HepG2 (cell line): ENCODE data around the gene BDKRB1. TPM values are rescaled to one million over a fixed set of nuclear protein-coding genes. Genes with fewer than 3 reads are reported as not detected.
A peak's percentile ranks its signal among the peaks of the same experiment; 100 is the strongest.

ENCODE experiments used
- ATAC-seq: fragments of 200-7000 bp; cut with Tn5 transposase; 3 replicates; pipeline ENCODE4 v1.9.1; 2020; ENCODE audit warnings: mild to moderate bottlenecking, moderate library complexity
- BruUV-seq: library from RNA; stranded (reverse); fragments of 400-500 nt; replicated peaks from 2 replicates; lab custom pipeline; 2021; lab: Mats Ljungman, UMichigan
- CTCF ChIA-PET: fragments of 300-600 bp; formaldehyde crosslinking; extraction: SDS; loops from one replicate; lab custom pipeline; 2021; ENCODE audit warnings: low total read pairs, inconsistent platforms, low intra/inter-chr PET ratio; lab: Yijun Ruan, JAX
- POLR2A ChIA-PET: fragments of 350-600 bp; sonication (Branson Sonifier 250); formaldehyde crosslinking; loops from one replicate; lab custom pipeline; 2020; ENCODE audit warnings: antibody characterized with exemption, inconsistent platforms; lab: Yijun Ruan, JAX
- DNase-seq: peaks from one replicate; pipeline ENCODE4 v3.0.0-alpha.2; 2015; ENCODE audit warnings: low spot score
- FAIRE-seq: peaks from 3 replicates; lab custom pipeline; 2011; peaks lifted over from hg19 to GRCh38; lab: Jason Lieb, UNC
- H2AFZ ChIP-seq: one replicate; pipeline ENCODE4 v1.6.1; 2011; ENCODE audit warnings: low read length, inconsistent platforms
- H3K27ac ChIP-seq: fragments of 300-600 bp; 3 replicates; pipeline ENCODE4 v1.8.0; 2011; ENCODE audit warnings: mixed run types, mild to moderate bottlenecking, mixed read lengths, low read length, inconsistent platforms; ENCODE audit not compliant: insufficient read depth; ENCODE audit errors: extremely low read length
- H3K27me3 ChIP-seq, 2 experiments: fragments of 200-600 bp in 1 of 2; 2 replicates in 1 of 2; 3 replicates in 1 of 2; pipeline versions ENCODE4 v1.6.0 to v1.8.0; 2011; ENCODE audit warnings: low read length in 2 of 2, mild to moderate bottlenecking in 2 of 2, moderate library complexity in 2 of 2, inconsistent platforms in 1 of 2; ENCODE audit not compliant: insufficient read depth in 2 of 2, control insufficient read depth in 1 of 2
- H3K36me3 ChIP-seq, 2 experiments: fragments of 200-600 bp in 1 of 2; replicated peaks in 1 of 2; 2 replicates in 1 of 2; 3 replicates in 1 of 2; pipeline versions ENCODE4 v1.5.1 to v1.8.0; 2011; ENCODE audit warnings: low read length in 2 of 2, inconsistent platforms in 1 of 2; ENCODE audit not compliant: insufficient read depth in 2 of 2, control insufficient read depth in 1 of 2
- H3K4me1 ChIP-seq: 2 replicates; pipeline ENCODE4 v1.5.1; 2012; ENCODE audit warnings: low read length, inconsistent platforms; ENCODE audit not compliant: insufficient read depth
- H3K4me2 ChIP-seq: 2 replicates; pipeline ENCODE4 v1.6.0; 2011; ENCODE audit warnings: low read depth, low read length, inconsistent platforms
- H3K4me3 ChIP-seq, 3 experiments: fragments of 200-600 bp in 1 of 3; sonication (generic), shearing (Covaris generic) in 1 of 3; replicated peaks in 1 of 3; 2 replicates each; pipeline ENCODE4 v1.5.1; 2011 to 2016; ENCODE audit warnings: low read length in 3 of 3, inconsistent platforms in 2 of 3, low read depth in 2 of 3, mild to moderate bottlenecking in 2 of 3, control low read depth in 1 of 3, mixed read lengths in 1 of 3; ENCODE audit not compliant: insufficient read depth in 1 of 3
- H3K79me2 ChIP-seq: one replicate; pipeline ENCODE4 v1.6.1; 2011; ENCODE audit warnings: low read length, inconsistent platforms; ENCODE audit not compliant: insufficient read depth
- H3K9ac ChIP-seq: 2 replicates; pipeline ENCODE4 v1.6.0; 2011; ENCODE audit warnings: mild to moderate bottlenecking, low read depth, low read length, inconsistent platforms; ENCODE audit not compliant: insufficient read depth
- H3K9me3 ChIP-seq: 2 replicates; pipeline ENCODE4 v1.5.1; 2012; ENCODE audit warnings: mild to moderate bottlenecking, low read length
- H4K20me1 ChIP-seq: 2 replicates; pipeline ENCODE4 v1.6.0; 2011; ENCODE audit warnings: inconsistent platforms, mild to moderate bottlenecking, low read length, moderate library complexity; ENCODE audit not compliant: insufficient read depth
- BCL6 ChIP-seq: IDR thresholded peaks from 2 replicates; pipeline ENCODE4 v1.6.1; 2016; ENCODE audit warnings: missing genetic modification reagents, missing compliant biosample characterization
- CEBPG ChIP-seq: IDR thresholded peaks from 2 replicates; pipeline ENCODE4 v1.6.1; 2016
- FOSL2 ChIP-seq: sonication (generic); formaldehyde crosslinking; IDR thresholded peaks from 2 replicates; pipeline ENCODE4 v1.4.0; 2020; ENCODE audit warnings: missing genetic modification reagents
- PAWR ChIP-seq: sonication (generic); formaldehyde crosslinking; IDR thresholded peaks from 2 replicates; pipeline ENCODE4 v1.4.0; 2020; ENCODE audit warnings: missing genetic modification reagents, mild to moderate bottlenecking, borderline replicate concordance
- RELA ChIP-seq: sonication (generic); formaldehyde crosslinking; IDR thresholded peaks from 2 replicates; pipeline ENCODE4 v1.4.0; 2020; ENCODE audit warnings: missing genetic modification reagents
- ZNF629 ChIP-seq: sonication (generic); formaldehyde crosslinking; conservative IDR thresholded peaks from 2 replicates; pipeline ENCODE4 v1.5.0; 2020; ENCODE audit warnings: missing genetic modification reagents
- WGBS: methylation state at CpG from one replicate; pipeline ENCODE4 v1.1.6; 2017; ENCODE audit warnings: low lambda C conversion rate; 5-methylcytosine and 5-hydroxymethylcytosine counted together
- in situ Hi-C: cut with HindIII; loops from 2 replicates; pipeline ENCODE4 v1.10.0; 2017; ENCODE audit warnings: low pct_unique_long_range_greater_than_20kb; ENCODE audit not compliant: extremely low pct_ligation_motif_present
- intact Hi-C: fragments of 100-400 bp; cut with micrococcal nuclease; formaldehyde crosslinking; loops from one replicate; pipeline ENCODE4 v1.10.0; 2022; ENCODE audit not compliant: unreplicated experiment
- polyA plus RNA-seq, 8 experiments: library from polyadenylated mRNA; depleted of rRNA in 3 of 8; stranded (reverse) in 7 of 8; unstranded in 1 of 8; fragments of >200 nt; fragmentation: Illumina TruSeq in 4 of 8; extraction: Trizol in 4 of 8; gene quantifications; 2 replicates each; pipeline versions ENCODE4 v1.2.1 to v1.2.3, GENCODE V29; 2011 to 2016; ENCODE audit warnings: low read depth in 4 of 8, missing spikeins in 1 of 8, mixed read lengths in 1 of 8; ENCODE audit not compliant: insufficient read depth in 1 of 8
- total RNA-seq, 5 experiments: library from RNA; depleted of rRNA; stranded (reverse); fragments of >200 nt; fragmentation: Illumina TruSeq; extraction: Trizol; gene quantifications; 2 replicates each; pipeline ENCODE4 v1.2.3, GENCODE V29; 2016; ENCODE audit warnings: low read depth in 1 of 5

Gene BDKRB1
- total and polyA plus RNA-seq, 2 of the 13 experiments (the other 11 are each of a cell fraction or from before 2014, with no cell fraction given): 0.05 TPM; not detected in 1

DNA sequence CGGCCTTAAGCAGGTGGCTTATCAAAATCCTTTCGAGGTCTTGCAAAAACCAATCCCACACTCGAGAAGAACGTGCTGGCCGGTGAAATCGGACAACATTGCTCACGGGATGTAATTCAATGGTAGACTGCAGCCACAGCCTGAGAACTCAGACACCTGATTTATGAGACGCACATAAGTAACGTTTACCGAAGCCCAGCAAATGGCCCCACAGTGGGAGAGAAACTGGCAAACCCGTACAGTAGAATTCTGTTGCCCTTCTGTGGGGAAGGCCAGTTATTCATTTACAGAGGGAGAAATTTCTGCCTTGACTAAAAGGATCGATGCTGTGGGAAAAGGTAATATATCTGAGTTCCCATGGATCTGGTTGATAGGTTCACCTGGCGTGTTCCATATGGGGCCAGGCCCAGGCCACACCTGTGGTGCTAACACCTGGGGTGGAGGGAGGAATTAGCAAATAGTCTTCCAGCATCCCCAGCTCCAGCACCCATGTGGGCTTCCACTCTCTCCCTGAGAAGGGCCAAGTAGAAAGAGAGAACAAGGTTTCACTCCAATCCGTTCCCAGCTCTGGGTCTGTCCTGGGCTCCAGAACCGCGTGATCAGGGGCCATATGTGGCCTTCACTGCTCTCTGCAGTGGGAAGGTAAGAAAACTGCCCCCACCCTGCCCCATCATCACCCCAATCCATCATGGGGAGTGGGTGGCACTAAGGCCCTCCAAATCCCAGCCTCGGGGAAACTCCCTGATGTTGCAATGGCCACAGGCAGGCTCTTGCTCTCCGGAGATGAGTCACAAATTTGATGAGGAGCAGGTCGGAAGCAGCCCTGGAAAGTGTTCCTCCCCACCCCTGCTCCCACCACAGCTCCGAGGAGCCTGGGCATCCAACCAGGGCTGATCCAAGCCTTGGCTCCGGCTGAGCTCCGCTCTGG, 12.7 kb downstream of the BDKRB1 start (continued):
- TF ChIP-seq RELA (CRISPR knock-in tag) (peak; percentile 83; the same call in 1 of the 2 replicates), BCL6 (CRISPR knock-in tag) (no peak), FOSL2 (CRISPR knock-in tag) (peak; percentile 80), CEBPG (CRISPR knock-in tag) (0 out of 2 replicates have a peak, but pooled peaks have one; percentile 21)

DNA sequence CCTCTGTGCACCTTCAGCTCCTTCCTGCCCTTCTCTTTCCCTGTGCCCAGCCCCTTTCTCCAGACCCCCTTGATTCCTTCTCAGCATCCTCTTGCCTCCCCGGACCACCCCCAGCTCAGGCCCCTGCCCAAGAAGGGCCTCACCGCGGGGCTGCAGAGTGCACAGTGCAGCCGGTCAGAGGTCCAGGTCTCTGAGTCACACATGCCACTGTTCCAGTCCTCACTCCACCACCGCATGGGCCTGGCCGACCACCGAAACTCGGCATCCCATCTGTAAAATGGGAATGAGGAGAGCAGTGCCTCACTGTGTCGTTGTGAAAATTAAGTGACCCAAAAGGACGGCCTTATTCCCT, 13.3 kb downstream of the BDKRB1 start:
- Histone ChIP-seq H3K9me3 (peaks cover 7% of the 10 kb centered on the region; the same call in 1 of the 2 replicates), H3K4me1 (peaks cover 22% of the 10 kb centered on the region), H3K79me2 (no peaks in the 10 kb centered on the region), H2AFZ (no peak overlapping the region), H3K27me3 (peaks cover 0 to 13% of the 10 kb centered on the region in 2 experiments; a peak in 1 of 5 replicates), H3K9ac (no peak overlapping the region), H3K4me2 (peak overlapping the region; percentile 47), H3K36me3 (no peaks in the 10 kb centered on the region), H4K20me1 (no peaks in the 10 kb centered on the region), H3K4me3 (peak overlapping the region in 1 of 3 experiments; percentile 2; a peak in 1 of 6 replicates), H3K27ac (no peak overlapping the region)
- ATAC-seq (peak; percentile 51), FAIRE-seq (no peak), DNase-seq (no peak)
- CTCF ChIA-PET: no interaction called here
- BruUV-seq: no TSS peak
- intact Hi-C loops (loop anchor here (10.0 kb wide), 1 partner anchor 65 kb away; the partner anchor contains the start of gene BDKRB2), in situ Hi-C loops (no loop called here)
- WGBS: 31% methylated on average over 10 of the region's 10 CpGs
- TF ChIP-seq PAWR (no peak), ZNF629 (CRISPR knock-in tag) (0 out of 2 replicates have a peak, but pooled peaks have one; percentile 21)
- POLR2A ChIA-PET: no interaction called here
